Esophagus muscularis mucosa (tissue), 4 donors: Measurements from ENCODE around the gene EDA. TPM values are rescaled to one million over a fixed set of nuclear protein-coding genes. Genes with fewer than 3 reads are reported as not detected.
A peak's percentile ranks its signal among the peaks of the same experiment; 100 is the strongest.

ENCODE experiments used
- DNase-seq: peaks from one replicate; pipeline ENCODE4 v3.0.0-alpha.2; 2017; ENCODE audit errors: extremely low spot score
- H3K27ac ChIP-seq, 4 donors: fragments of 200-600 bp; sonication (generic); replicated peaks in 1 of 4; 1 replicate in 3 of 4; 2 replicates in 1 of 4; pipeline ENCODE4 v1.5.1; 2016 to 2019; ENCODE audit warnings: mild to moderate bottlenecking in 1 of 4
- H3K27me3 ChIP-seq, 4 donors: fragments of 200-600 bp; sonication (generic); one replicate each; pipeline versions ENCODE4 v1.5.1 to v1.6.0; 2016 to 2019
- H3K36me3 ChIP-seq, 4 donors: fragments of 200-600 bp; sonication (generic); one replicate each; pipeline ENCODE4 v1.5.1; 2016 to 2019
- H3K4me1 ChIP-seq, 4 donors: fragments of 200-600 bp; sonication (generic); one replicate each; pipeline ENCODE4 v1.5.1; 2016 to 2019
- H3K4me3 ChIP-seq, 4 donors: fragments of 200-600 bp; sonication (generic); 1 replicate in 2 of 4; 2 replicates in 2 of 4; pipeline ENCODE4 v1.5.1; 2016 to 2019; ENCODE audit warnings: mild to moderate bottlenecking in 4 of 4, moderate library complexity in 1 of 4
- H3K9me3 ChIP-seq, 4 donors: fragments of 200-600 bp; sonication (generic); 1 replicate in 3 of 4; 2 replicates in 1 of 4; pipeline ENCODE4 v1.5.1; 2016 to 2019
- EP300 ChIP-seq: sonication (generic); formaldehyde crosslinking; IDR thresholded peaks from one replicate; pipeline ENCODE4 v1.6.1; 2017; ENCODE audit warnings: antibody characterized with exemption
- POLR2A ChIP-seq: fragments of 450-650 bp; IDR thresholded peaks from one replicate; pipeline ENCODE4 v1.6.1; 2017; ENCODE audit warnings: antibody characterized with exemption, moderate library complexity, mild to moderate bottlenecking, low read depth
- POLR2AphosphoS5 ChIP-seq, 2 donors: sonication (generic); formaldehyde crosslinking; IDR thresholded peaks; one replicate each; pipeline ENCODE4 v1.6.1; 2017; ENCODE audit warnings: antibody characterized with exemption in 2 of 2
- WGBS: methylation state at CpG from one replicate; pipeline ENCODE4 v1.1.5; 2018; 5-methylcytosine and 5-hydroxymethylcytosine counted together
- intact Hi-C: fragments of 100-400 bp; cut with DNase I; formaldehyde crosslinking; loops from one replicate; pipeline ENCODE4 v1.15.1; 2023
- total RNA-seq, 4 donors: library from RNA; depleted of rRNA; stranded (reverse); fragments of >200 nt; gene quantifications; one replicate each; pipeline versions ENCODE4 v1.1.0 to v1.2.1, GENCODE V29; 2016
- TF ChIP-seq, protein P1 (sequence below), 3 experiments: fragments of 200-600 bp in 2 of 3; fragments of 450-650 bp in 1 of 3; sonication (generic) in 2 of 3; IDR thresholded peaks; one replicate each; pipeline ENCODE4 v1.5.1; 2017 to 2019; ENCODE audit warnings: antibody characterized with exemption in 3 of 3, mild to moderate bottlenecking in 2 of 3, moderate library complexity in 1 of 3

EDA gene
- total RNA-seq, 4 donors from 2014 or later, result 4.3 to 10.9 (median 6.3) TPM

DNA sequence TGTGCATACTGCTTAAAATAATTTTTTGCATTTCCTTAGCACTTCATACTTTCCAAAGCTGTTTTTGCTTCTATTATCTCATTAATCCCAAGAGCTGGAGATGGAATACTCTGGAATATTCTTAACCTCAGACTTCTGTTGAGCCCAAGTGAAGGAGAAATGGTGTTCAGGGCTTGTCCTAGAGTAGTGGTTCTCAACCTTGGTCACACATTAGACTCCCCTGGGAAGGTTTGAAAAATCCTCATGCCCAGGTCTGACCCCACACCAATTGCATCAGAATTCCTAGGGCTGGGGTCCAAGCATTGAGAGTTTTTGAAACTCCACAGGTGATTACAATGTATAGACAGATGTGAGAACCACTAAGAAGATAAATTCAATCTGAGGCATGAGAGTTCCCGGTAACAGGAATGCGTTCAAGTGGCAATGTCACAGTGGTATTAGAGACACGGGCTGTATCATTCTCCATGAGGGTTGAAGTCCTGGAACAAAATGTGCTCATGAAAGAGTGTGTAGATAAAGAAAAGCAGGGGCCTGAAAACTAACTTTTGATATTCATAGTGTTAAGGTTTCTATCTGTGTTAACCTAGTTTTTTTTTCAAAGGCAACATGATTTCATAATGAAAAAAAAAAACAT is 385.9 kb downstream of the EDA start:
- Histone ChIP-seq H3K4me3 (no peak overlapping the region), H3K4me1 (peaks cover 0 to 23% (median 5%) of the 10 kb centered on the region in 4 donors), H3K9me3 (no peaks in the 10 kb centered on the region), H3K36me3 (no peaks in the 10 kb centered on the region), H3K27ac (peak overlapping the region in 1 of 4 donors; percentile 10), H3K27me3 (no peaks in the 10 kb centered on the region)
- no peak for DNase-seq
- TF ChIP-seq POLR2AphosphoS5 (IDR thresholded peaks at IDR 0.05) (no peak), EP300 (no peak), POLR2A (no peak)
- TF ChIP-seq, protein P1, sequence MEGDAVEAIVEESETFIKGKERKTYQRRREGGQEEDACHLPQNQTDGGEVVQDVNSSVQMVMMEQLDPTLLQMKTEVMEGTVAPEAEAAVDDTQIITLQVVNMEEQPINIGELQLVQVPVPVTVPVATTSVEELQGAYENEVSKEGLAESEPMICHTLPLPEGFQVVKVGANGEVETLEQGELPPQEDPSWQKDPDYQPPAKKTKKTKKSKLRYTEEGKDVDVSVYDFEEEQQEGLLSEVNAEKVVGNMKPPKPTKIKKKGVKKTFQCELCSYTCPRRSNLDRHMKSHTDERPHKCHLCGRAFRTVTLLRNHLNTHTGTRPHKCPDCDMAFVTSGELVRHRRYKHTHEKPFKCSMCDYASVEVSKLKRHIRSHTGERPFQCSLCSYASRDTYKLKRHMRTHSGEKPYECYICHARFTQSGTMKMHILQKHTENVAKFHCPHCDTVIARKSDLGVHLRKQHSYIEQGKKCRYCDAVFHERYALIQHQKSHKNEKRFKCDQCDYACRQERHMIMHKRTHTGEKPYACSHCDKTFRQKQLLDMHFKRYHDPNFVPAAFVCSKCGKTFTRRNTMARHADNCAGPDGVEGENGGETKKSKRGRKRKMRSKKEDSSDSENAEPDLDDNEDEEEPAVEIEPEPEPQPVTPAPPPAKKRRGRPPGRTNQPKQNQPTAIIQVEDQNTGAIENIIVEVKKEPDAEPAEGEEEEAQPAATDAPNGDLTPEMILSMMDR (IDR thresholded peaks at IDR 0.05), result no peak
- WGBS, result 74% methylated on average over 3 of the region's 3 CpGs
- intact Hi-C loops, result no loop called here

DNA sequence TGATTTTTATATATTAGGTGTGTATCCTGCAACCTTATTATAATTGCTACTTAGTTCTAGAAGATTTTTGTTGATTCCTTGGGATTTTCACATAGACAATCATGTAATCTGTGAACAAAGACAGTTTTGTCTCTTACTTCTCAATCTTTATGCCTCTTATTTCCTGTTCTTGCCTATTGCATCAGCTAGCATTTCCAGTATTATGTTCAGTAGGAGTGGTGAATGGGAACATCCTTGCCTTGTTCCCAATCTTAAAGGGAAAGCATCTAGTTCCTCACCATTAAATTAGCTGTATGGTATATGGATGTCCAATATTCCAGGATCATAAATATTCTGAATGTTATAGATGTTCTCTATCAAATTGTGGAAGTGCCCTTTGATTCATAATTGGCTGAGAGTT is 392.0 kb downstream of the EDA start:
- Histone ChIP-seq H3K27me3 (no peaks in the 10 kb centered on the region), H3K36me3 (no peaks in the 10 kb centered on the region), H3K9me3 (no peaks in the 10 kb centered on the region), H3K4me3 (no peak overlapping the region), H3K27ac (no peak overlapping the region), H3K4me1 (peaks cover 2 to 11% (median 3%) of the 10 kb centered on the region in 4 donors)
- no peak for DNase-seq
- intact Hi-C loops, result no loop called here
- TF ChIP-seq POLR2AphosphoS5 (IDR thresholded peaks at IDR 0.05) (no peak), EP300 (no peak), POLR2A (no peak)
- TF ChIP-seq, protein P1 (IDR thresholded peaks at IDR 0.05), result no peak

DNA sequence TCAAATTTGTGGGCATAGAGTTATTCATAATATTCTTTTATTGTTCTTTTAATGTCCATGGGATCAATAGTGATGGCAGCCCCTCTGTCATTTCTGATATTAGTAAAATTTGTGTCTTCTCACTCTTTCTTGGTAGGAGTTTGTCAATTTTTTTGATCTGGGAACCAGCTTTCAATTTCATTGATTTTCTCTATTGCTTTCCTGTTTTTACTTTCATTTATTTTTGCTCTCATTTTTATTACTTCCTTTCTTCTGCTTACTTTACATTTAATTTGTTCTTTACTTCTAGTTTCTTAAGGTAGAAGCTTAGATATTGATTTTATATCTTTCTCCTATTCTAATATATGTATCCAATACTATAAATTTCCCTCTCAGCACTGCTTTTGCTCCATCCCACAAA is 393.1 kb downstream of the EDA start:
- TF ChIP-seq EP300 (no peak), POLR2AphosphoS5 (IDR thresholded peaks at IDR 0.05) (no peak), POLR2A (no peak)
- TF ChIP-seq, protein P1 (IDR thresholded peaks at IDR 0.05), result no peak
- H3K36me3 ChIP-seq, result no peaks in the 10 kb centered on the region
- no peaks in the 10 kb centered on the region for H3K9me3 ChIP-seq
- no peak overlapping the region for H3K4me3 ChIP-seq
- no peak overlapping the region for H3K27ac ChIP-seq
- peaks cover 6 to 17% (median 14%) of the 10 kb centered on the region in 4 donors for H3K4me1 ChIP-seq
- no peaks in the 10 kb centered on the region for H3K27me3 ChIP-seq
- no peak for DNase-seq
- intact Hi-C loops, result no loop called here

DNA sequence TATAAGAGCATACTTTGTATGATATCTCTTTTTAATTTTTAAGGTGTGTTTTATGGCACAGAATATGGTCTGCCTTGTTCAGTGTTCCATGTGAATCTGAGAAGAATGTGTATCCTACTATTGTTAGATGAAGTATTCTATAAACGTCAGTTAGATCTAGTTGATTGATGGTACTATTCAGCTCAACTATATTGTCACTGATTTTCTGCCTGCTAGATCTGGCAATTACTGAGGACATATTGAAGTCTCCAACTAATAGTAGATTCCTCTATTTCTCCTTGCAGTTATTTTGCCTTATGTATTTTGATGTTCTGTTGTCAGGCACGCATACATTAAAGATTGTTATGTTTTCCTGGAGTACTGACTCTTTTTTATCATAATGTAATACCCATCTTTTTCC is 394.1 kb downstream of the EDA start:
- TF ChIP-seq POLR2A, result no peak
- TF ChIP-seq, protein P1 (IDR thresholded peaks at IDR 0.05), result no peak
- TF ChIP-seq POLR2AphosphoS5 (IDR thresholded peaks at IDR 0.05), result no peak
- no peak for TF ChIP-seq EP300
- Histone ChIP-seq H3K9me3 (no peaks in the 10 kb centered on the region), H3K4me3 (no peak overlapping the region), H3K27me3 (no peaks in the 10 kb centered on the region), H3K4me1 (peaks cover 6 to 18% (median 14%) of the 10 kb centered on the region in 4 donors), H3K36me3 (no peaks in the 10 kb centered on the region), H3K27ac (no peak overlapping the region)
- 63% methylated on average over 2 of the region's 2 CpGs for WGBS
- DNase-seq, result no peak
- intact Hi-C loops, result no loop called here

DNA sequence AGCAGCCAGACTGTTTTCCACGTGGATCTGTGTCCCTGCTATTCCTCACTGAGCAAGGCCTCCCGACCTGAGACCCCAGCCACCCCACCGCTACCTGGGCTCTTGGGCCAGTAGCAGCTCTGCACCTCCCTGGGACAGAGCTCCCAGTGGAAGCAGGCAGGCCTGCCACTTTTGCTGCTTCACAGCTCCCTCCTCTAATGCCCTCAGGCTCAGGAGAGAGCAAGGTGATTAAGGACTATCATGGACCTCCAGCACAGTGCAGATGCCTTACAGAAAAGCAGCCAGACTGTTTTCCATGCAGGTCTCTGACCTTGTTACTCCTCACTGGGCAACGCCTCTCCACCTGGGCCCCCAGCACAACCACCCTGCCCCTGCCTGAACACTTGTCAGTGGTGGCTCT is 396.8 kb downstream of the EDA start:
- no peaks in the 10 kb centered on the region for H3K36me3 ChIP-seq
- no peak overlapping the region for H3K4me3 ChIP-seq
- no peak for DNase-seq
- TF ChIP-seq POLR2A (no peak), EP300 (no peak), POLR2AphosphoS5 (IDR thresholded peaks at IDR 0.05) (no peak)
- TF ChIP-seq, protein P1 (IDR thresholded peaks at IDR 0.05), result no peak
- no peaks in the 10 kb centered on the region for H3K27me3 ChIP-seq
- H3K4me1 ChIP-seq, result peaks cover 6 to 15% (median 14%) of the 10 kb centered on the region in 4 donors
- no peaks in the 10 kb centered on the region for H3K9me3 ChIP-seq
- 51% methylated on average over 4 of the region's 4 CpGs for WGBS
- H3K27ac ChIP-seq, result no peak overlapping the region
- intact Hi-C loops, result no loop called here
